Esophagus (tissue), 2 donors: Measurements from ENCODE around the gene FGF9. TPM values are rescaled to one million over a fixed set of nuclear protein-coding genes. Genes with fewer than 3 reads are reported as not detected.

Experiments used
- H3K27ac ChIP-seq, 2 donors: one replicate each; pipeline ENCODE4 v1.5.1; 2013; ENCODE audit warnings: low read depth in 2 of 2, mild to moderate bottlenecking in 2 of 2, inconsistent platforms in 1 of 2, low read length in 1 of 2, moderate library complexity in 1 of 2
- H3K27me3 ChIP-seq, 2 donors: one replicate each; pipeline ENCODE4 v1.6.1; 2013; ENCODE audit warnings: low read length in 2 of 2, control low read depth in 1 of 2, mild to moderate bottlenecking in 1 of 2; ENCODE audit not compliant: insufficient read depth in 2 of 2, control insufficient read depth in 1 of 2
- H3K36me3 ChIP-seq, 2 donors: one replicate each; pipeline ENCODE4 v1.6.1; 2013; ENCODE audit warnings: low read length in 1 of 2; ENCODE audit not compliant: control insufficient read depth in 2 of 2, insufficient read depth in 2 of 2
- H3K4me1 ChIP-seq, 2 donors: one replicate each; pipeline ENCODE4 v1.6.1; 2013; ENCODE audit warnings: low read length in 1 of 2; ENCODE audit not compliant: control insufficient read depth in 2 of 2, insufficient read depth in 2 of 2
- H3K4me3 ChIP-seq, 2 donors: one replicate each; pipeline ENCODE4 v1.5.1; 2013; ENCODE audit warnings: low read length in 2 of 2, mild to moderate bottlenecking in 2 of 2, low read depth in 1 of 2, moderate library complexity in 1 of 2
- H3K9me3 ChIP-seq, 2 donors: one replicate each; pipeline ENCODE4 v1.6.1; 2013; ENCODE audit warnings: mild to moderate bottlenecking in 2 of 2, low read depth in 1 of 2, low read length in 1 of 2, moderate library complexity in 1 of 2; ENCODE audit not compliant: control insufficient read depth in 2 of 2, insufficient read depth in 1 of 2
- WGBS, 2 donors: extraction: QIAGEN DNeasy Blood & Tissue Kit; methylation state at CpG; one replicate each; pipeline ENCODE4 v1.1.7; 2013; 5-methylcytosine and 5-hydroxymethylcytosine counted together
- polyA plus RNA-seq, 2 donors: library from polyadenylated mRNA; stranded (reverse); fragments of 200-250 nt; gene quantifications; one replicate each; pipeline ENCODE4 v1.2.3, GENCODE V29; 2013
- donor health status: healthy with polysubstance abuse.
- donor health status: Bipolar disorder and iron deficiency.

Gene FGF9
- polyA plus RNA-seq: under 1 TPM; 0.02 TPM

DNA sequence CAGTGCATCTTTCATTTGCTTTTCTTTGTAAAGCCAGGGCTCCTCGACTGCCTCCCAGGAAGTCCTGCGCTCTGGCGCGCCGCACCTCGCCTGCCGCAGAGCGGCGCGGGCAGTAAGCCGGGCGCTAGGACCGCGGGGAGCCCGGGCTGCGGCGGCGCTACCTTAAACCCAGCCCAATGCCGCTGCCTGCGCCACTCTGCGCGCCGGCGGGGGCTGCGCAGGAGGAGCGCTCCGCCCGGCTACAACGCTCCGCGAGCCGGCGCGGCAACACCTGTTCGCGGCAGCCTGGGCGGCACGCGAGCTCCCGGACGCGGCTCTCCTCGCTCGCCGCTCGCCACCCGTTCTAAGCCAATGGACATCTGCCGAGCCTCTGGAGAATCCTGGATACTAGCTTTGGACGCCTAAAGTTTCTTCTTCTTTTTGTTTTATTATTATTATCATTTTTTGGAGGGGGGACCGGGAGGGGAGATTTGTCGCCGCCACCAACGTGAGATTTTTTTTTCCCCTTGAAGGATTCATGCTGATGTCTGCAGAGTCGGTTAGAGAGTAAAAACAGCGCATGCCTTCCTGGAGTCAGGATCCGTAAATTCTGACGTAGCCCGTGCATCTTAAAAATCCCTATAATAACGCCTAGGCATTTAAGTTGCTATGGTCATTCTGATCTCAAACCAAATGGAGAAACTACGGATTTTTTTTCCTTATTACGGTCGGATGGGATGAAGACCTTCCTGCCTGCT, at the start of gene FGF9:
Gene FGF9 (plus strand): TSS at position 191 of the 737 bp plus-strand sequence. CDS start 840 bp downstream, outside the sequence.
- no peaks in the 10 kb centered on the region for H3K36me3 ChIP-seq
- 0 to 1% methylated on average over 62 of the region's 62 CpGs for WGBS, 2 donors
- no peaks in the 10 kb centered on the region for H3K9me3 ChIP-seq
- no peak within 1 kb of the TSS for H3K27ac ChIP-seq
- peaks cover 5 to 11% of the 10 kb centered on the region in 2 donors for H3K4me1 ChIP-seq
- H3K27me3 ChIP-seq: peaks cover 0 to 29% of the 10 kb centered on the region in 2 donors
- peak within 1 kb of the TSS; percentile 59 to 60 for H3K4me3 ChIP-seq

DNA sequence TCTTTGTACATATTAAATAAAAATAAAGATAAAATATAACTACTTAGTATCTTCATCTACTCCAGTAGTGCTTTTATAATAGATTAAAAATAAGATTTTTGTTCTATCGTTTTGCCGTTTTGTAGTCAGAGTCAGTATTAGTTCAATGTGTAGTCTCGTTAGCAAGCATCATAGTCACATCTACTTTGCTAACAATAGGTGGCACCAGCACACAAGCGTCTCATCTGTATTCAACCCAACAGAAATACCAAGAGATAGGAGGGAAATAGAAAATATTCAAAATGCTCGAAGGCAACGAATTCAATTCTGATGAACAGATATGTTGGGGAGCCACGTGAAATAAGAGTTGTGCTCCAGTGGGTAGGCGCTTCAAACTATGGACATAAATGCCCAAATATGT, 45.5 kb upstream of the FGF9 start:
- WGBS, 2 donors: 38 to 41% methylated on average over 8 of the region's 8 CpGs
- no peak overlapping the region for H3K4me3 ChIP-seq
- no peaks in the 10 kb centered on the region for H3K27me3 ChIP-seq
- no peaks in the 10 kb centered on the region for H3K9me3 ChIP-seq
- no peaks in the 10 kb centered on the region for H3K4me1 ChIP-seq
- no peak overlapping the region for H3K27ac ChIP-seq
- H3K36me3 ChIP-seq: no peaks in the 10 kb centered on the region

DNA sequence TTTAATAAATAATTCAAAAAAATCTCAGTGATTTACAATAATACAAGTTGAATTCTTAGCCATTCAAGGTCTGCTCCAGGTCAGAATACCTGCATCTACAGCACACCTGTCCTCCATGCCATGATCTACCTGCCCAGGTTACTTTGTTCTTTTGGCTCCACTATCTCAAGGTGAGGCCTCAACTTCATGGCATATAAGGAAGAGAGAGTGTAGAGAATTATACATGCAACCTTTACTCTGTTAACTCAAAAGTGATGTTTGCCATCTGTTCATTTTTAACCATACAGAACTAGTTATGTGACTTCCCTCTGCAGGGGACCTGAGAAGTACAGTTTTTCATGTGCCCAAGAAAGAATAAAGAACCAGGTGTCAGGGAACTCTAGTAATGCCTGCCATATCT, 38.7 kb upstream of the FGF9 start:
- no peaks in the 10 kb centered on the region for H3K9me3 ChIP-seq
- H3K4me1 ChIP-seq: no peaks in the 10 kb centered on the region
- no peak overlapping the region for H3K4me3 ChIP-seq
- no peaks in the 10 kb centered on the region for H3K27me3 ChIP-seq
- H3K36me3 ChIP-seq: no peaks in the 10 kb centered on the region
- no peak overlapping the region for H3K27ac ChIP-seq

DNA sequence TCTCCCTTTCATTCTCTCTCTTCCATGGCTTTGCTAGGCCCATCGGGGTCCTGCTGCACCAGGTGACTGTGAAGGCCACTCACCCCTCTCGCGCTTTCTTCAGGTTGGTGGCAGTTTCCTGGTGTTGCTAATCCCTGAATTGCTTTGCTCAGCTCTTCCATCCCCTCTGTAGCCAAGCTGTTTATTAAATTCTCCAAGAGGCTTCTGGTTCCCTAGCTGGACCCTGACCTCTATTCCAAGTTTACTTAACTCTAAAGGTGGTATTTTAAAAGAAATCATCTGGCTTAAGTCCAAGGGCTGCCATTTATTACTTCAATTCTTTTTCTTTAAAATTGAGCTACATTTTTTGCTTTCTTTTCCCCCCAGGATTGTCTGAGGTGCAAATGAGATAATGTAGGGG, 34.2 kb upstream of the FGF9 start:
- no peaks in the 10 kb centered on the region for H3K9me3 ChIP-seq
- H3K27ac ChIP-seq: no peak overlapping the region
- no peak overlapping the region for H3K4me3 ChIP-seq
- 52 to 84% methylated on average over 3 of the region's 3 CpGs for WGBS, 2 donors
- H3K4me1 ChIP-seq: no peaks in the 10 kb centered on the region
- H3K27me3 ChIP-seq: no peaks in the 10 kb centered on the region
- no peaks in the 10 kb centered on the region for H3K36me3 ChIP-seq

DNA sequence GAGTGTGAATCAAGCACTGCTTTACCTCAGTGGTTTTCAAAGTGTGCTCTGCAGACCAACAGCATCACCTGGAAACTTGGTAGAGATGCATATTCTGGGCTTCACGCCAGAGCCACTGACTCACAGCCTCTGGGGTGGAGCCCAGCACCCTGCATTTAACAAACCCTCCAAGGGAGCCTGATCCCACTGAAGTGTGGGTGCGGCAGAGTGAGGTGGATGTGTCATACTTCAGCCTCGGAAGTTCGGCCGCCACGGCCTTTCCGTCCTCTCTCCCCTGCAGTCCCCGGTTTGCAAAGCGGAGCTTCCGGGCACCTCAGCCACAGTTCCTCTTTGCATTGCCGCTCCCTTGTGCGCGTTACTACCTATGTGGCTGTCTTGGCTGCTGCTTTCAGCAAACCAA, 33.6 kb upstream of the FGF9 start:
- H3K27me3 ChIP-seq: no peaks in the 10 kb centered on the region
- peak overlapping the region in 1 of 2 donors; percentile 78 for H3K27ac ChIP-seq

DNA sequence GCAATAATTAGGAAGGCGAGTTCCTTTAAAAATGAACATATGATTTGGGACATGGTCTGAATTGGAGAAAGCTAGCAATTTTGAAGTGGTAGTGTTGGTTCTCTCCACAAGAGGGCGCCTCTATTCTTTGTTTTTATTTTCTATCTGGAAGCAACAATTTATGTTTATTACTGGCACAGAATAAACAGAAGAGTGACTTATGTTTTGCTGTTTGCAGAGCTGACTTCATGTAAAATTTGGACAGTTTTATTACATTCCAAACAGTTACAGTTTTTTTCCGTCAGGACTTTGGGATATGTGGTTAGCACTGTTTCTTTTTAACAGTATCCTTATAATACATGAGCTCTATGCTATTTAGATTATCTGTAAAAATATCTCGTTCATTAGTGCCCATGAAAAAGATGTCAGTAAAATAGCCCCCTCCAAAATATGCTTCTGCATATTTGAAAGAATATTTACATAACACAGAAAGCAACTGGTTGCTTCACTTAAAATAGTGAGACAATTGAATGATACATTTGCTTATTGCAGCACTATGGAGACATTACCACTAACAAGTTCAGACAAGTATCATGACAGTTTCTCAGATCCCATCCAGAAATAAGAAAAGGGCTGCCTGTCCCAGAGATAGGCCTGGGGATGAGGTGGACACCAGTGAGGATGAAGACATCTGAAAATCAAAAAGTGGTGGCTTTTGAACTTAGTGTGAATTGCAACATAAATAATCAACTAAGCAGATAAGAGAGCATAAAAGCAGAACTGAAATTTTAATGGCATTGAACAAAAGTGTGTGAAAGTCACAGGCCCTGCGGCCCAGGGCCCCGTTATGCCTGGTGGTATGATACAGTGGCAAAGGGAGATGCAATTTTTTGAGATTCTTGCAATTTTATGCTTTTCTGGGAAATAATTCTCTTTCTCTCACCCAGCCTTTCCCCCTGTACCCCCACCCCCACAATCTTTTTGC, 32.3 kb upstream of the FGF9 start:
- Histone ChIP-seq H3K27me3 (no peaks in the 10 kb centered on the region), H3K27ac (no peak overlapping the region), H3K9me3 (no peaks in the 10 kb centered on the region), H3K4me3 (no peak overlapping the region), H3K36me3 (no peaks in the 10 kb centered on the region), H3K4me1 (no peaks in the 10 kb centered on the region)
- 39 to 43% methylated on average over 6 of the region's 6 CpGs for WGBS, 2 donors

More for the DNA sequence above, 33.6 kb upstream of the FGF9 start:
- no peaks in the 10 kb centered on the region for H3K36me3 ChIP-seq
- H3K4me3 ChIP-seq: no peak overlapping the region
- H3K9me3 ChIP-seq: no peaks in the 10 kb centered on the region
- WGBS, 2 donors: 44 to 55% methylated on average over 13 of the region's 13 CpGs
- H3K4me1 ChIP-seq: no peaks in the 10 kb centered on the region

DNA sequence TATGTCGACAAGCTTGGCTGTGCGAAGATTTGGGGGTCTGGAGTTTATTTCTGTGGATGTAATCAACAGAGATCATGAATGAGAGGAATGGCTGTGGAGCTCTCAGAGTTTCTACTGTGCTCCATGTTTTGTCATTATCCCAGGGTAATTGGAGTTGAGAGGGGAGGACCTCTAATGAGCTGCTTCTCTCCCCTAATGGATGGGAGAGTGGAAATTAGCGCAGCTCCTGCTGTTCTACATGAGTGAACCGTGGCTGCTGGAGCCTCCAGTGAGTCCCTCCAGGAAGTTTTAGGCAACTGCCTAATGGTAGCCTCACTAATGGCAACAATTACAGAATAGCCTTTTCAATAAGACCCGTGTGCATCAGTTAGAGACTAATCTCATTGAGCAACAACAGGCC, 31.3 kb upstream of the FGF9 start:
- Histone ChIP-seq H3K36me3 (no peaks in the 10 kb centered on the region), H3K4me3 (no peak overlapping the region), H3K4me1 (no peaks in the 10 kb centered on the region), H3K27me3 (no peaks in the 10 kb centered on the region), H3K27ac (no peak overlapping the region), H3K9me3 (no peaks in the 10 kb centered on the region)
- WGBS, 2 donors: 81 to 84% methylated on average over 5 of the region's 5 CpGs

DNA sequence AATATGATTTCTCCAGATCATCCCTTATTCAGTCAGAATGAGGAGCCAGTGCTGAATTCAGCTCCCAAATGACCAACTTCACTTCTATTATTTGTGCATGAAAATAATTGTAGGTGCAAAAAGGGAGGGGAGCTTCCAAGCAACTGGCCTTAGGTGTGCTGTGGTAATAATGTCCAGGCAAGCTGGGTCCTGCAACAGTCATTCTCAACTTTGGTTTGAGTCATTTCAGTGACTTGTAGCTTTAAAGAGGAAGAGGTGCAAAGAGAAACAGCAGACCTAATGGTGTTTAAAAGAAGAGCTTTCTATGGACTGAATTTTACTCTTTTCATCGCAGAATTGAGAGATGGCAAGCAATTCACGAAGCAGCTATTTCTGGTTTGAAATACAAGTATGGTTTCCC, 29.2 kb upstream of the FGF9 start:
- no peak overlapping the region for H3K4me3 ChIP-seq
- H3K27me3 ChIP-seq: no peaks in the 10 kb centered on the region
- peaks cover 0 to 3% of the 10 kb centered on the region in 2 donors for H3K9me3 ChIP-seq
- 74 to 76% methylated on average over 2 of the region's 2 CpGs for WGBS, 2 donors
- no peaks in the 10 kb centered on the region for H3K36me3 ChIP-seq
- H3K4me1 ChIP-seq: no peaks in the 10 kb centered on the region
- H3K27ac ChIP-seq: no peak overlapping the region

DNA sequence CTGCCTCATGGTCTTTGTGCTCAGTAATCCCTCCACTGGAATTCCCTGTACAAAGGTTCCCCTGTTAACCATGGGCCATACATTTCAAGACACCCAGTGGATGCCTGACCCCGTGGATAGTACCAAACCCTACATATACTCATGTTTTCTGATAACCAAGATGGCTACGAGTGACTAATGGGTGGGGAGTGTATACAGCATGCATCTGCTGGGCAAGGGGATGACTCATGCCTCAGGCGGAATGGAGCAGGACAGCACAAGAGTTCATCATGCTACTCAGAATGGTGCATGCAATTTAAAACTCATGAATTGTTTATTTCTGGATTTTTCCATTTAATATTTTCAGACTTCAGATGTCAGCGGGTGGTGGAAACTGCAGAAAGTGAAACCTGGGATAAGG, 13.3 kb upstream of the FGF9 start:
- H3K4me1 ChIP-seq: no peaks in the 10 kb centered on the region
- H3K9me3 ChIP-seq: no peaks in the 10 kb centered on the region
- H3K27me3 ChIP-seq: no peaks in the 10 kb centered on the region
- no peak overlapping the region for H3K27ac ChIP-seq
- WGBS, 2 donors: 47 to 60% methylated on average over 4 of the region's 4 CpGs
- H3K4me3 ChIP-seq: no peak overlapping the region
- no peaks in the 10 kb centered on the region for H3K36me3 ChIP-seq
